Neuronal stem cell (in vitro differentiated cells): ENCODE measurements around the gene SNAPC1. TPM values are rescaled to one million over a fixed set of nuclear protein-coding genes. Genes with fewer than 3 reads are reported as not detected.
A peak's percentile ranks its signal among the peaks of the same experiment; 100 is the strongest.

ENCODE experiments used
- DNase-seq: peaks from one replicate; pipeline ENCODE4 v3.0.0-alpha.2; 2013; ENCODE audit warnings: low spot score
- H2AFZ ChIP-seq: one replicate; pipeline ENCODE4 v1.6.1; 2013; ENCODE audit warnings: mild to moderate bottlenecking, low read length, inconsistent platforms
- H2AK5ac ChIP-seq: 2 replicates; pipeline ENCODE4 v1.6.1; 2013; ENCODE audit warnings: low read depth, mild to moderate bottlenecking, inconsistent platforms, low read length, moderate library complexity, mixed read lengths
- H2BK120ac ChIP-seq: 2 replicates; pipeline ENCODE4 v1.6.1; 2013; ENCODE audit warnings: low read depth, mild to moderate bottlenecking, inconsistent platforms, low read length, moderate library complexity, mixed read lengths
- H2BK12ac ChIP-seq: one replicate; pipeline ENCODE4 v1.6.1; 2013; ENCODE audit warnings: low read length, inconsistent platforms
- H2BK15ac ChIP-seq: 2 replicates; pipeline ENCODE4 v1.6.1; 2013; ENCODE audit warnings: mild to moderate bottlenecking, low read length, inconsistent platforms, mixed read lengths
- H2BK5ac ChIP-seq: one replicate; pipeline ENCODE4 v1.6.1; 2013; ENCODE audit warnings: inconsistent platforms, mild to moderate bottlenecking, low read length, moderate library complexity
- H3K14ac ChIP-seq: one replicate; pipeline ENCODE4 v1.6.1; 2013; ENCODE audit warnings: low read length, inconsistent platforms
- H3K18ac ChIP-seq: 2 replicates; pipeline ENCODE4 v1.6.1; 2013; ENCODE audit warnings: low read length, inconsistent platforms
- H3K23ac ChIP-seq: 2 replicates; pipeline ENCODE4 v1.6.1; 2013; ENCODE audit warnings: low read depth, mild to moderate bottlenecking, mixed read lengths, low read length, inconsistent platforms; ENCODE audit not compliant: poor library complexity
- H3K27ac ChIP-seq: replicated peaks from 3 replicates; pipeline ENCODE4 v1.5.1; 2013; ENCODE audit warnings: low read length, inconsistent platforms
- H3K27me3 ChIP-seq, 3 experiments: 2 replicates each; pipeline ENCODE4 v1.6.1; 2013; ENCODE audit warnings: low read length in 3 of 3, mild to moderate bottlenecking in 2 of 3, inconsistent platforms in 1 of 3, low read depth in 1 of 3, mixed read lengths in 1 of 3, moderate library complexity in 1 of 3; ENCODE audit not compliant: control insufficient read depth in 3 of 3, insufficient read depth in 3 of 3
- H3K36me3 ChIP-seq, 2 donors: replicated peaks in 1 of 2; 2 replicates each; pipeline ENCODE4 v1.6.1; 2013; ENCODE audit warnings: low read length in 2 of 2; ENCODE audit not compliant: control insufficient read depth in 2 of 2, insufficient read depth in 2 of 2
- H3K4ac ChIP-seq: 2 replicates; pipeline ENCODE4 v1.6.1; 2013; ENCODE audit warnings: inconsistent platforms, mild to moderate bottlenecking, low read length, moderate library complexity
- H3K4me1 ChIP-seq, 2 donors: 1 replicate in 1 of 2; 2 replicates in 1 of 2; pipeline ENCODE4 v1.6.1; 2013; ENCODE audit warnings: low read length in 2 of 2, low read depth in 1 of 2; ENCODE audit not compliant: control insufficient read depth in 2 of 2, insufficient read depth in 1 of 2
- H3K4me2 ChIP-seq: one replicate; pipeline ENCODE4 v1.6.1; 2013; ENCODE audit warnings: mild to moderate bottlenecking, low read length, inconsistent platforms; ENCODE audit not compliant: insufficient read depth, poor library complexity, severe bottlenecking
- H3K4me3 ChIP-seq, 2 donors: 2 replicates each; pipeline ENCODE4 v1.5.1; 2013; ENCODE audit warnings: low read length in 2 of 2, mild to moderate bottlenecking in 2 of 2, inconsistent platforms in 1 of 2, moderate library complexity in 1 of 2
- H3K79me1 ChIP-seq: one replicate; pipeline ENCODE4 v1.6.1; 2013; ENCODE audit warnings: low read depth, mild to moderate bottlenecking, inconsistent platforms, low read length, moderate library complexity
- H3K9ac ChIP-seq: one replicate; pipeline ENCODE4 v1.6.1; 2013; ENCODE audit warnings: mild to moderate bottlenecking, low read depth, low read length, inconsistent platforms; ENCODE audit not compliant: poor library complexity
- H3K9me3 ChIP-seq, 2 donors: replicated peaks in 1 of 2; 2 replicates each; pipeline versions ENCODE3 to v1.6.1; 2013; ENCODE audit warnings: low read length in 2 of 2, mild to moderate bottlenecking in 2 of 2, inconsistent platforms in 1 of 2, low read depth in 1 of 2, mixed read lengths in 1 of 2, moderate library complexity in 1 of 2; ENCODE audit not compliant: control insufficient read depth in 2 of 2, insufficient read depth in 1 of 2
- H4K8ac ChIP-seq: one replicate; pipeline ENCODE4 v1.6.1; 2013; ENCODE audit warnings: low read depth, mild to moderate bottlenecking, inconsistent platforms, low read length, moderate library complexity
- H4K91ac ChIP-seq: one replicate; pipeline ENCODE4 v1.6.1; 2013; ENCODE audit warnings: low read length, low read depth, mild to moderate bottlenecking, inconsistent platforms; ENCODE audit not compliant: poor library complexity
- WGBS, 2 donors: extraction: QIAGEN DNeasy Blood & Tissue Kit; methylation state at CpG; one replicate each; pipeline ENCODE4 v1.1.7; 2013; ENCODE audit warnings: missing lambda C conversion rate in 2 of 2, mixed read lengths in 1 of 2; ENCODE audit not compliant: insufficient read length in 2 of 2, insufficient replicate concordance in 1 of 2; ENCODE audit errors: extremely low coverage in 2 of 2; 5-methylcytosine and 5-hydroxymethylcytosine counted together
- polyA plus RNA-seq, 2 experiments: library from polyadenylated mRNA; stranded (reverse); fragments of 200-250 nt; gene quantifications; one replicate each; pipeline ENCODE4 v1.2.3, GENCODE V29; 2013

Gene SNAPC1
- 13.6 TPM for polyA plus RNA-seq (2013, experiment 1 of 2)
- polyA plus RNA-seq (2013, experiment 2 of 2): 13.9 TPM

DNA sequence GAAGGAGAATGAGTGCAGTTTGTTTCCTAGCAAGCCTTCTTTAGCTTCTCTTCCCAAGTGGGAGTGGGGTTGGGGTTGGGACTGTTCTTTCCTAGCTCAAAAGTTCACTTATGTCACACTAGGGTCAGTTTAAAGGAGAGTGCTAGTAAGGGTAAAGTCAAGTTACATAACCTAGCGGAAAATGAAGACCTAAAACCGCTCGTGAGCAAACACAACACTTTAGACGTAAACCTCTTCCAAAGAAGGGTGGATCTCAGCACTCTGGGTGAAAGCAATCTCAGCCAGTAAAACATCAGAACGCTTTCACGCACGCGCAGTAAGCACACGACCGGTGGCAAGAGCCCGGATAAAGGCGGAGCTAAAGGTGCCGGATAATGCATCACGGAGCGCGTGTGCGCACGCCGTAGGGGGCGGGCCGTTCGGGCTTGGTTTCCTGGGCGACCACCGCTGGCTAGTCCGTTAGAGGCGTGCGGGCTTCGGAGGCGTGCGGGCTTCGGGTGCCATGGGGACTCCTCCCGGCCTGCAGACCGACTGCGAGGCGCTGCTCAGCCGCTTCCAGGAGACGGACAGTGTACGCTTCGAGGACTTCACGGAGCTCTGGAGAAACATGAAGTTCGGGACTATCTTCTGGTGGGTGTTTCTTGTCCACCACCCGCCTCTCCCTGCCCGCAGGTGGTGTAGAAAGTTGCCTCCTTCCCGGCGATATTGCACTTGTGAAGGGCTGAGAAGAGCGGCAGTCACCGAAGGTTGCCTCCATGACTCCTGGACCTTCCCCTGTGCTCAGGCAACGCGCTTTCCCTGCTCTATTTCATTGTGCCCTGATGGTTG is at the start of gene SNAPC1:
Gene SNAPC1, plus strand, starts transcription at position 462 of the 828 bp plus-strand sequence. Its CDS starts 41 bp downstream, at position 503.
- H2AK5ac ChIP-seq: peak within 1 kb of the TSS; percentile 73
- no CpG with 5 or more reads among the region's 49 CpGs for WGBS, 2 donors
- peaks cover 6 to 15% of the 10 kb centered on the region in 2 donors for H3K4me1 ChIP-seq
- no peak within 1 kb of the TSS for H4K8ac ChIP-seq
- H3K4me3 ChIP-seq: peak within 1 kb of the TSS; percentile 83 to 86
- H3K79me1 ChIP-seq: no peaks in the 10 kb centered on the region
- peak within 1 kb of the TSS; percentile 89 for H3K23ac ChIP-seq
- H4K91ac ChIP-seq: peak within 1 kb of the TSS; percentile 20
- H3K27ac ChIP-seq: peak within 1 kb of the TSS; percentile 80
- no peak within 1 kb of the TSS for H2BK5ac ChIP-seq
- peak within 1 kb of the TSS; percentile 83 for H2AFZ ChIP-seq
- peak within 1 kb of the TSS; percentile 30 for H2BK12ac ChIP-seq
- peak within 1 kb of the TSS; percentile 70 for H3K4me2 ChIP-seq
- peak within 1 kb of the TSS; percentile 90 for H3K9ac ChIP-seq
- no peak within 1 kb of the TSS for H2BK15ac ChIP-seq
- peaks cover 0 to 17% of the 10 kb centered on the region in 2 donors for H3K36me3 ChIP-seq
- peak; percentile 96 for DNase-seq
- no peak within 1 kb of the TSS for H2BK120ac ChIP-seq
- peak within 1 kb of the TSS; percentile 86 for H3K18ac ChIP-seq
- H3K9me3 ChIP-seq: peaks cover 0 to 3% of the 10 kb centered on the region in 2 donors
- H3K27me3 ChIP-seq: no peaks in the 10 kb centered on the region
- H3K4ac ChIP-seq: no peak within 1 kb of the TSS
- H3K14ac ChIP-seq: peak within 1 kb of the TSS; percentile 27

GRCh38 chr14:61713724-61714437 is 48.3 kb upstream of the SNAPC1 start:
- no peak for DNase-seq
- H2AK5ac ChIP-seq: no peak overlapping the region

DNA sequence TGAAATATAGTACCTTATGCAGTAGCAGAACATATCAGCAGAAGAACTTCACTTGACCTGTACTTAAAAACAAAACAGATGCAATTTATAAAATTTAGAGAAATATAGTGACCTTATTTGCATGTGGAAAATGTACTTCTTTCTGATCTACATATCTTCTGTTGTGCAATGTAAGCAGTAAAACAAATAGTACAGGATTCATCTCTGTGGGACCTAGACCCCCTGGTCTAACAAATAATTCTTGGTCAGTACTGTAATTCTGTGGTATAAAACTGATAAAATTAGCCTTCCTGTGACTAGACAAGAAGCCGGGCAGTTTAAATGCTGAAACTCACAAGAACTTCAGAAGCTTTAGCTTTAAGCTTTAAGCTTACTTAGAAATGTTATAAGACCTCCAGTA is 45.3 kb upstream of the SNAPC1 start:
- no peak overlapping the region for H4K91ac ChIP-seq
- H3K4me2 ChIP-seq: no peak overlapping the region
- no peak overlapping the region for H3K4me3 ChIP-seq
- H3K4ac ChIP-seq: no peak overlapping the region
- H3K79me1 ChIP-seq: peaks cover 5% of the 10 kb centered on the region
- no peak overlapping the region for H3K18ac ChIP-seq
- no peaks in the 10 kb centered on the region for H3K9me3 ChIP-seq
- no CpG with 5 or more reads among the region's 1 CpG for WGBS, 2 donors
- H2BK5ac ChIP-seq: no peak overlapping the region
- peaks cover 0 to 6% of the 10 kb centered on the region in 2 donors for H3K4me1 ChIP-seq
- H2BK12ac ChIP-seq: no peak overlapping the region
- no peak overlapping the region for H2AK5ac ChIP-seq
- H3K14ac ChIP-seq: no peak overlapping the region
- H3K9ac ChIP-seq: no peak overlapping the region
- H2BK15ac ChIP-seq: no peak overlapping the region
- no peak for DNase-seq
- no peaks in the 10 kb centered on the region for H3K27me3 ChIP-seq
- H4K8ac ChIP-seq: no peak overlapping the region
- no peak overlapping the region for H3K23ac ChIP-seq
- H3K27ac ChIP-seq: no peak overlapping the region
- H2AFZ ChIP-seq: no peak overlapping the region
- H3K36me3 ChIP-seq: peaks cover 3 to 21% of the 10 kb centered on the region in 2 donors
- no peak overlapping the region for H2BK120ac ChIP-seq

More at GRCh38 chr14:61713724-61714437, 48.3 kb upstream of the SNAPC1 start:
- H3K9me3 ChIP-seq: no peaks in the 10 kb centered on the region
- H3K4me3 ChIP-seq: no peak overlapping the region
- no peak overlapping the region for H3K18ac ChIP-seq
- no peak overlapping the region for H2BK12ac ChIP-seq
- no peak overlapping the region for H2BK5ac ChIP-seq
- peaks cover 0 to 6% of the 10 kb centered on the region in 2 donors for H3K4me1 ChIP-seq
- no peak overlapping the region for H3K4ac ChIP-seq
- H3K14ac ChIP-seq: no peak overlapping the region
- no peak overlapping the region for H3K27ac ChIP-seq
- no peak overlapping the region for H3K23ac ChIP-seq
- no CpG with 5 or more reads among the region's 4 CpGs for WGBS, 2 donors
- H3K9ac ChIP-seq: no peak overlapping the region
- H3K36me3 ChIP-seq: peaks cover 0 to 3% of the 10 kb centered on the region in 2 donors
- no peak overlapping the region for H4K8ac ChIP-seq
- H4K91ac ChIP-seq: no peak overlapping the region
- H2AFZ ChIP-seq: no peak overlapping the region
- H3K27me3 ChIP-seq: no peaks in the 10 kb centered on the region
- H3K4me2 ChIP-seq: no peak overlapping the region
- no peak overlapping the region for H2BK120ac ChIP-seq
- H2BK15ac ChIP-seq: no peak overlapping the region
- peaks cover 7% of the 10 kb centered on the region for H3K79me1 ChIP-seq

GRCh38 chr14:61718039-61718438 is 44.2 kb upstream of the SNAPC1 start:
- H3K4me3 ChIP-seq: no peak overlapping the region
- H3K27ac ChIP-seq: no peak overlapping the region
- no peak overlapping the region for H3K23ac ChIP-seq
- no peak overlapping the region for H3K14ac ChIP-seq
- no peak overlapping the region for H4K8ac ChIP-seq
- no peak for DNase-seq
- H4K91ac ChIP-seq: no peak overlapping the region
- no peak overlapping the region for H2AK5ac ChIP-seq
- H3K36me3 ChIP-seq: peaks cover 7 to 32% of the 10 kb centered on the region in 2 donors
- H2AFZ ChIP-seq: no peak overlapping the region
- H3K4me1 ChIP-seq: peaks cover 0 to 5% of the 10 kb centered on the region in 2 donors
- H3K9me3 ChIP-seq: no peaks in the 10 kb centered on the region
- no peak overlapping the region for H2BK5ac ChIP-seq
- H3K4ac ChIP-seq: no peak overlapping the region
- WGBS, 2 donors: no CpG with 5 or more reads among the region's 2 CpGs
- H3K4me2 ChIP-seq: no peak overlapping the region
- peaks cover 3% of the 10 kb centered on the region for H3K79me1 ChIP-seq
- H3K18ac ChIP-seq: no peak overlapping the region
- H3K9ac ChIP-seq: no peak overlapping the region
- H2BK12ac ChIP-seq: no peak overlapping the region
- H3K27me3 ChIP-seq: no peaks in the 10 kb centered on the region
- H2BK120ac ChIP-seq: no peak overlapping the region
- no peak overlapping the region for H2BK15ac ChIP-seq
